HUES48 (cell line): ENCODE measurements around the gene HOXA6.

Experiments
- H3K27ac ChIP-seq: one replicate; pipeline ENCODE4 v1.7.0; 2013; ENCODE audit warnings: low read depth, low read length, inconsistent platforms
- H3K27me3 ChIP-seq: 2 replicates; pipeline ENCODE4 v1.6.1; 2013; ENCODE audit warnings: mild to moderate bottlenecking, low read length; ENCODE audit not compliant: control insufficient read depth, insufficient read depth
- H3K36me3 ChIP-seq: 2 replicates; pipeline ENCODE4 v1.6.1; 2013; ENCODE audit warnings: low read length; ENCODE audit not compliant: control insufficient read depth, insufficient read depth
- H3K4me1 ChIP-seq: 2 replicates; pipeline ENCODE4 v1.6.1; 2013; ENCODE audit warnings: mild to moderate bottlenecking, low read length; ENCODE audit not compliant: control insufficient read depth, insufficient read depth
- H3K4me3 ChIP-seq: 2 replicates; pipeline ENCODE4 v1.5.1; 2013; ENCODE audit warnings: mild to moderate bottlenecking, low read depth, low read length
- H3K9ac ChIP-seq: 2 replicates; pipeline ENCODE4 v1.6.1; 2013; ENCODE audit warnings: mild to moderate bottlenecking, low read depth, low read length, moderate library complexity
- H3K9me3 ChIP-seq: 2 replicates; pipeline ENCODE4 v1.6.1; 2013; ENCODE audit warnings: low read length; ENCODE audit not compliant: control insufficient read depth, insufficient read depth

The HOXA6 gene

DNA sequence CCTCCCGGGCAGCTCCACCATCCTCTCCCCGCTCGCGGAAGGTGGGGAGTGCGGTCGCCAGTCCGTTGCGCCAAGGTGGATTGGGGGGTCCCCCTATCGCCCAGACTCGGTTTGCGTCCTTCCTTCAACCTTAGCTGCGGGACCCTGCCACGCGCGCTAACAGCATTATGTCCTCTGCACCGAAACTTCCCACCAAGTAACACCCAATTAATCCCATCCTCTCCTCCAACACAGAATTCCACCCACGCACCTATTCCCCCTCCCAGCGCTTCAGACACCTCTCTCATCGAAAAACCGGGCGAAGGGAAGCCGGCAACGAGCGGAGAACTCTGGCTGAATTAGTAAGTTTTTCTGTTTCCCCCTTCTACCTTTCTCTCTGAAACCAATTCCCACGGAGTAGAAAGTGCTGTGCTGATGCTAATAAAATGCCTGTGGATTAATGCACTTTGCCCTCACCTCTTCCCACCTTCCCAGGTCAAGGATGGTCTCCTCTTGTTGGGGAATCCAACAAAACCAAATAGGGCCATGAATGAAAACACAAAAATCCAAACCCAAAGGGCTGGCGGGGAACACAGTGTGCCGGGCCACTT is 3.9 kb upstream of the HOXA6 start:
- no peak overlapping the region for H3K9ac ChIP-seq
- H3K4me3 ChIP-seq = peak overlapping the region; percentile 46; the same call in 1 of the 2 replicates
- H3K27me3 ChIP-seq = peaks cover 100% of the 10 kb centered on the region
- H3K4me1 ChIP-seq = peaks cover 10% of the 10 kb centered on the region; the same call in 1 of the 2 replicates
- no peak overlapping the region for H3K27ac ChIP-seq
- no peaks in the 10 kb centered on the region for H3K9me3 ChIP-seq
- H3K36me3 ChIP-seq = no peaks in the 10 kb centered on the region

DNA sequence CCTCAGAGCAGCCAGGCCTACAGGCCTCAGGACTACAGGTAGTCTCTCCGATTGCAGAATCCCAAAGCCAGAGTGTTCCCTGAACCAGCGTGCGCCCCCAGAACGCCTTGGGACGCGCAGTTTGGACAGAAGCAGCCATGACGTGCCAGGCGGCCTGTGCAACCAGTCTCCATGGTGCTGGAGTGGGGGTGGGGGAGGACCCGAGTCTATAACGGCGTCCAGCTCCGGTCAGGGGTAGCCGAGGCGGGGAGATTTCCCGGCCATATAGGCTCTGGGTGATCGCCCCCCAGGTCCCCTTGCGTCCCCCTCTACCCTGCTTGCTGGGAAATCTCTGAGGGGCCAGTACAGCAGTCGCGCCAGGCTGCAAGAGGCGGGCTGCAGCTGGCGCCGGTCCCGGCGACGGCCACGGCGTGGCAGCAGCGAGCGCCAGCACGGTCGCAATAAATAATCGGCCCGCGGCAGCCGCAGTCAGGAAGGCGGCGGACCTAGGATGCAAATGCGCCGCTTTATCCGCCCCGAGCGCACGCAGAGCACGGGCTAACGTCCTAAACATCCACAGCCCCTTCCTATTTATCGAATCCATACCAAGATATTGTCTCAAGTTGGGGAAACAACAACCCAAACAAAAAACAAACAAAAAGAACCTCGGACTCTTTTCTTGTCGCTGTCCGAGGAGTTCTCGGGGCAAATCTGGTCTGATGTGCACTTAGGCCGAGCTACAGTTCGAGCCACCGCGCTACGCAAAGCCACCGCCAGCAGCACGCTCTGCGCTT is 3.2 kb upstream of the HOXA6 start:
- no peaks in the 10 kb centered on the region for H3K9me3 ChIP-seq
- no peaks in the 10 kb centered on the region for H3K36me3 ChIP-seq
- peak overlapping the region; percentile 46 for H3K4me3 ChIP-seq
- H3K9ac ChIP-seq = no peak overlapping the region
- peaks cover 8% of the 10 kb centered on the region; the same call in 1 of the 2 replicates for H3K4me1 ChIP-seq
- no peak overlapping the region for H3K27ac ChIP-seq
- H3K27me3 ChIP-seq = peaks cover 100% of the 10 kb centered on the region

DNA sequence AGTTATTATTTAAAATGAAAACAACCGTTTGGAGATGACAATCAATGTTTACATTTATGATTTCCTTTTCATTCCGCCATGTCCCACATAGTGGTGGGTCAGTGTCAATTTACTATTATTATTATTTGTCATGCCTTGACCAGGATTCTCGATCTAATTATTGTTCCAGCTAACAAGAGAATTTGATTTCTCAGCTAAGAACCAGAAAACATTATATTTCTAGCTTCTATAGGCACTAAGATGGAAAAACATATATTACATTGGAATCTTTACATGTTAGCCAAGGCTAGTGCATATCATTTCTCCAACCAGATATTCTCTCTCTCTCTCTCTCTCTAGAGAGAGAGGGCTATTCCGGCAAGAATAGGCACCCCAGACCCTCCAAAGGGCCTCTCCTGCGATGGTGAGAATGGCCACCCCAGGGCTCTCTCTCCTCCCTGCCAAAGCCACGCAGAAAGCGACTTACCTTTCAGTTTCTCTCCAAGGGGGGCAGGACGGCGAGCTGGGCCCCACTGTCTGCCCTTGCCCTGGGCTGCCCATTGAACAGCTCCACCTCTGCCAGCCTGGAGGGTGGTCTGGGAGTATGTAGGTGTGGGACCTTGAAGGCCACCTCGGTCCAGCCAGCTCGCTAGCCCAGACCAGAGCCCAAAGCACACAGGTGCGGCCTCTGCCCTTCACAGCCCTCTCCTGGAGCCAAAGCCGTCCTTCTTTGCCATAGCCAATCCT is 2.4 kb upstream of the HOXA6 start:
- no peak overlapping the region for H3K4me3 ChIP-seq
- peaks cover 100% of the 10 kb centered on the region for H3K27me3 ChIP-seq
- no peaks in the 10 kb centered on the region for H3K9me3 ChIP-seq
- H3K9ac ChIP-seq = no peak overlapping the region
- no peak overlapping the region for H3K27ac ChIP-seq
- H3K4me1 ChIP-seq = peaks cover 8% of the 10 kb centered on the region; the same call in 1 of the 2 replicates
- no peaks in the 10 kb centered on the region for H3K36me3 ChIP-seq

DNA sequence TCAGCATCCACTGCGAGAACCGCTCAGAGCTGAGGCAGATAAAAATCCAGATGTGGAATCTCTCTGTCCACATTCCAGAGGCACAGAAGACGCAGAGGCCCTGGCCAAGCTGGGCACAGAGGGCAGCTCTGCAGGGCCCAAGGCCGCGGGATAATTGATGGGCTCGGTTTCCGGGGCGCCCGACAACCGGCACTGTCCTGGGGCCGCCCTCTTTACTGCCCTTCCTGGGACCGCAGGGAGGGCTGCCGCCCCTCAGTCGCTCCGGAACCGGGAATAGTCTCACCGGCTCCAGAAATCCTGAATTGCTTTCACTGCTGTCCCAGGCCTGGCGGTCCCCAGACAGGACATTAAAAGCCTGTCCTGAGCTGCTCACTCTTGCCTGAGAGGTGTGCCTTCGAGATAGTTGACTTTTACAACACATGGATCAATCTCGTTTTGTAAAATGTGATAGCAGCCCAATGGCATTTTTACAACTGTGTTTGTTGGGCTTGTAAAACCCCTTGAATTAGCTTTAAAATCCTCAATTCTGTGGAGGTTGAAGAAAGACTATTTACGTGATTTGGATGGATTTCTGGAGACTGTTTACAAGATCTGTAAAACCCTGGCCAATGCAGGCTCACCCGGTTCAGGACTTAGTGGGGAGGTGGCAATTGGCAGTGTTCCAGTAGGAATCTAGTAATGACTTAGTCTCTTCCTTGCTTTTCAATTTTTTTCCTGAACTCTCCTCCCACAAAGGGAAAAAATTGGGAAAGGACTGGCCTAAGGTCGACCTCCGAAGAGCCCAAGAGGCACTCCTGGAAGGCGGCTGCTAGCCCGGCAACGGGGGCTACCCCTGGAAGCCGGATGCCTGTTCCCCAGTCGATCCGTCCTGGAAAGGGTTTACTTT is 1.4 kb upstream of the HOXA6 start:
- peaks cover 8% of the 10 kb centered on the region; the same call in 1 of the 2 replicates for H3K4me1 ChIP-seq
- H3K36me3 ChIP-seq = no peaks in the 10 kb centered on the region
- H3K9ac ChIP-seq = no peak overlapping the region
- H3K27ac ChIP-seq = no peak overlapping the region
- no peak overlapping the region for H3K4me3 ChIP-seq
- peaks cover 100% of the 10 kb centered on the region for H3K27me3 ChIP-seq
- H3K9me3 ChIP-seq = no peaks in the 10 kb centered on the region

DNA sequence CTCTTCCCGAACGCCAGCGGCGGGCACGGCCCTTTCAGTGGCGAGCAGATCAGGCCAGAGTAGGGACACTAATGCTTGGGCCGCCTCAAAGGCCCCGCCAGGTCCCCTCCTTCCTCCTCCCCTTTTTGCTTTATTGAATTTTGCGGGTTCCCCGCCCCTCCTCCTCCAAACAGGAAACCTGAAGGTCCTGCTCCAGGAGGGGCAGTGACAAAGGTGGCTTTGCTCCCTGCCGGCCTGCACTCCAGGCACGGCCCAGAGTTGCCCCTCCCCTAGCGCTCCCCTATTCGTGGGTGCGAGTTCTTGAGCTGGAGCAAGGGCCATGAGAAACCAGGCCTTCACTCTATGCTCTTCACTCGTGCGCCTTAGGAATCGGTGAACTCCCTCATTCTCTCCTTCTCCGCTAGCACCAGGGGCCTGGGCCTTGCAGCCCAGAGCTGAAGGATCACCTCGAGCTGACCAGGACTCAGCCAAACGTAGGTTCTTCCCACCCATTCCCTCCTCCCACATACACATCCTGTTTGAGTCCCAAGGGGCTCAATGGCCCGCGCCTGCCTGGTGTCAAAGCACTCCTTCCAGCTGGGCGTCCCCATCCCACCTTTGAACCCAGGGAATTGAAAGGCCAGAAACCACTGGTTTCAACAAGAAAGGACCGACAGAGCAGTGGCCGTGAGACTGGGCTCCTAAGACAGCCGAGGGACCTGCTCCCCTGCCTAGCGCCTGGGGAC is 619 bp upstream of the HOXA6 start:
- Histone ChIP-seq H3K27ac (no peak overlapping the region), H3K9me3 (no peaks in the 10 kb centered on the region), H3K9ac (no peak overlapping the region), H3K4me1 (peaks cover 12% of the 10 kb centered on the region; the same call in 1 of the 2 replicates), H3K27me3 (peaks cover 100% of the 10 kb centered on the region), H3K36me3 (no peaks in the 10 kb centered on the region), H3K4me3 (no peak overlapping the region; the same call in 1 of the 2 replicates)

DNA sequence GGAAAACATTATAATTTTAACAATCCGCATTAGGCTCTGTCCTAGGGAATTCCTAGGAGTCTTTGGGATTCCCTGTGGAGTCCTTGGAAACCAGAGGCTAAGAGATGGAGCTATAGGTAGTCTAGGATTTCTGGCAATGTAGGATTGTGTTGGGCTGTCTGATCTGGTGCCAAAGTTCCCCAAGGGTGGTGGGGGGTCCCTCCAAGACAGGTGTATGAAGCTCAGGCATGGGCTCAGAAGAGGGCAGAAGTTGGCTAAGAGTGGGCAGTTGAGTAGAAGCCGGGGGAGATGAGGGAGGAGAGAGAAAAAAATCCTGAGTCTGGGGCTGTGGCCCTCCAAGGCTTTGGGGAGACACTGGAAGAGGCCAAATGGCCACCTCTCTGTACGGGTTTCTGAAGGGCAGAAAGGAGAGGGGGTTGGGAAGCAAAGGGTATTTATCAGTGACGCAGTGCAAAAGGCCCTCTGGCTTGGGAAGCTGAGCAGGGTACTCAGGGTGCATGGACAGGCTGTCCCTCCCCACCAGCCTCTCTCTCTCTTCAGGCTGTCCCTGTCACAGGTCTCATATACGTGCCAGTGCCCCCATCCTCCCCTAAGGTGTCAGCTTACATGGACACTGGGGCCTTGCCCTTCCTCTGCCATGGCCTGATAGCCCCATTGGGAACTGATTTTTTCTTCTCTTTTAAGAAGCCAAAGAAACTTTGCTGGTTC is 929 bp downstream of the HOXA6 start:
- Histone ChIP-seq H3K36me3 (no peaks in the 10 kb centered on the region), H3K27ac (no peak overlapping the region), H3K9ac (no peak overlapping the region), H3K9me3 (no peaks in the 10 kb centered on the region), H3K4me1 (peaks cover 9% of the 10 kb centered on the region; the same call in 1 of the 2 replicates), H3K4me3 (no peak overlapping the region), H3K27me3 (peaks cover 100% of the 10 kb centered on the region)

DNA sequence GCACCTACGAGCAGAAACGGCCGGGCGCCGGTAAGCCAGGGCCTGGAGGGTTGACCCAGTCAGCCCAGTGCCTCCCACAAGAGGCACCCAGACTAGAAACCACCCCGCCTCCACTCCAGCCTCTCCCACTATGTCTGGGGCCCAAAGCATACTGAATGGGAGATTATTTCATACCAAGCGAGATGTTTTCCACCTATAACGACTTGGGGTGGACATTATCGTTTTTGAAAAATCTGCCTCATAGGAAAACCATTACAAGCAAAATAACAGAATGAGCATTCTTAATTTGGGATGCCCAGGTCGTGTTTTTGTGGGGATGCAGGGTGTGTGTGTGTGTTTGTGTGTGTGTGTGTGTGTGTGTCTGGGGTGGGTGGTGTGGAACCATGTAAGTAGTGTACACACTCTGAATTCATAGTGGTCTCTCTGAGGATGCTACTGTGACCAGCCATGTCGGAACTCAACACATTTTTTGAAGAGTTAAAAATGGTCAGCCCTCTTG is 1.6 kb downstream of the HOXA6 start:
- no peak overlapping the region for H3K9ac ChIP-seq
- H3K9me3 ChIP-seq = no peaks in the 10 kb centered on the region
- H3K27me3 ChIP-seq = peaks cover 100% of the 10 kb centered on the region

DNA sequence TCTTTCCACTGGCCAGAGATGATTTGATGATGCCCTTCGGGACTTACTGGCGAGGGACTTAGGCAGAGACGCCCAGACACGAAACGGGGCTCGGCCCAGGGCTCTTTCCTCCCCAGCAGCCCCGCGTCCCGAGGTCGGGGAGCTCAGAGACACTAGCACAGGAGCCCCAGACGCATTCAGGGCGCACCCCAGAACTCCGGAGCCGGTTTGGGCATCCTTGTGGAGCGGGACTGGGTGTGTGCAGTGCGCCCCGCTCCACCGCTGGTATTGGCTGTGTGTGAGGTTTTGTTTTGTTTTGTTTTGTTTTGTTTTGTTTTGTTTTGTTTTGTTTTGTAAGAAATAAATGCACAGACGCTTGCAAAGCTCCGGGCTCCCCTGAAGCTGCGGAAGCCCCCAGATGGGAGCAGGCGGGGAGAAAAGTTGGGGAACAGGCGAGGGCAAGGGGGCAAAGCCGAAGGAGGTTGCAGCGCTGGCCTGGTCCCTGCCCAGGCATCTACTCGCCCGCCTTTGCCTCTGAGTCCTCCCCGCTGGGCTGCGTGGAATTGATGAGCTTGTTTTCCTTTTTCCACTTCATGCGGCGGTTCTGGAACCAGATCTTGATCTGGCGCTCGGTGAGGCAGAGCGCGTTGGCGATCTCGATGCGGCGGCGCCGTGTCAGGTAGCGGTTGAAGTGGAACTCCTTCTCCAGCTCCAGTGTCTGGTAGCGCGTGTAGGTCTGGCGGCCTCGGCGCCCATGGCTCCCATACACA is 2.2 kb downstream of the HOXA6 start:
- H3K9me3 ChIP-seq = no peaks in the 10 kb centered on the region
- H3K4me3 ChIP-seq = no peak overlapping the region
- no peak overlapping the region for H3K9ac ChIP-seq
- H3K27me3 ChIP-seq = peaks cover 100% of the 10 kb centered on the region
- peaks cover 5% of the 10 kb centered on the region; the same call in 1 of the 2 replicates for H3K4me1 ChIP-seq
- no peaks in the 10 kb centered on the region for H3K36me3 ChIP-seq
- no peak overlapping the region for H3K27ac ChIP-seq

More for the DNA sequence above, 1.6 kb downstream of the HOXA6 start:
- no peaks in the 10 kb centered on the region for H3K36me3 ChIP-seq
- H3K27ac ChIP-seq = no peak overlapping the region
- H3K4me1 ChIP-seq = peaks cover 9% of the 10 kb centered on the region; the same call in 1 of the 2 replicates
- H3K4me3 ChIP-seq = no peak overlapping the region

DNA sequence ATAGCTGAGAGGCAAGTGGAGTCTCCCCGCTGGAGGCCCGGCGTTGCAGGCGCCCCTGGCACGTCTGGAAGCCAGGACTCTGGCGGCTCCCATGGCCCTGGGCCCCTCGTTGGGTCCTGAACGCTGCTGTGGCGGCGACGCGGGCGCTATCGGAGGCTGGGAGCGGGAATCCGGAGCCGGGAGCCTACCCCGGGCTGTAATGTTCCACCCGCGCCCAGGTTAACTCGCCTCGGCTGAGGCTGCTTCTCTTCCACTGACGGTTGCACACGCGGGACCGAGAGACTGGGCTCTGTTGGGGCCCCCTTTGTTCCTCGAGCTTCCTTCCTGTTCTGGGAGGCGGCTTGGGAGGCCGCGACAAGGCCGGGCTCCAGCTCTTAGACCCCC is 2.8 kb downstream of the HOXA6 start:
- Histone ChIP-seq H3K4me3 (no peak overlapping the region), H3K9ac (no peak overlapping the region), H3K27ac (no peak overlapping the region), H3K9me3 (no peaks in the 10 kb centered on the region), H3K27me3 (peaks cover 100% of the 10 kb centered on the region), H3K4me1 (peaks cover 4% of the 10 kb centered on the region; the same call in 1 of the 2 replicates), H3K36me3 (no peaks in the 10 kb centered on the region)
